Neuronal stem cell (in vitro differentiated cells): ENCODE data around the gene PDE4B.

Experiments
- DNase-seq: peaks from one replicate; pipeline ENCODE4 v3.0.0-alpha.2; 2013; ENCODE audit warnings: low spot score
- H2AFZ ChIP-seq: one replicate; pipeline ENCODE4 v1.6.1; 2013; ENCODE audit warnings: mild to moderate bottlenecking, low read length, inconsistent platforms
- H2AK5ac ChIP-seq: 2 replicates; pipeline ENCODE4 v1.6.1; 2013; ENCODE audit warnings: low read depth, mild to moderate bottlenecking, inconsistent platforms, low read length, moderate library complexity, mixed read lengths
- H2BK120ac ChIP-seq: 2 replicates; pipeline ENCODE4 v1.6.1; 2013; ENCODE audit warnings: low read depth, mild to moderate bottlenecking, inconsistent platforms, low read length, moderate library complexity, mixed read lengths
- H2BK12ac ChIP-seq: one replicate; pipeline ENCODE4 v1.6.1; 2013; ENCODE audit warnings: low read length, inconsistent platforms
- H2BK15ac ChIP-seq: 2 replicates; pipeline ENCODE4 v1.6.1; 2013; ENCODE audit warnings: mild to moderate bottlenecking, low read length, inconsistent platforms, mixed read lengths
- H2BK5ac ChIP-seq: one replicate; pipeline ENCODE4 v1.6.1; 2013; ENCODE audit warnings: inconsistent platforms, mild to moderate bottlenecking, low read length, moderate library complexity
- H3K14ac ChIP-seq: one replicate; pipeline ENCODE4 v1.6.1; 2013; ENCODE audit warnings: low read length, inconsistent platforms
- H3K18ac ChIP-seq: 2 replicates; pipeline ENCODE4 v1.6.1; 2013; ENCODE audit warnings: low read length, inconsistent platforms
- H3K23ac ChIP-seq: 2 replicates; pipeline ENCODE4 v1.6.1; 2013; ENCODE audit warnings: low read depth, mild to moderate bottlenecking, mixed read lengths, low read length, inconsistent platforms; ENCODE audit not compliant: poor library complexity
- H3K27ac ChIP-seq: replicated peaks from 3 replicates; pipeline ENCODE4 v1.5.1; 2013; ENCODE audit warnings: low read length, inconsistent platforms
- H3K27me3 ChIP-seq, 3 experiments: 2 replicates each; pipeline ENCODE4 v1.6.1; 2013; ENCODE audit warnings: low read length in 3 of 3, mild to moderate bottlenecking in 2 of 3, inconsistent platforms in 1 of 3, low read depth in 1 of 3, mixed read lengths in 1 of 3, moderate library complexity in 1 of 3; ENCODE audit not compliant: control insufficient read depth in 3 of 3, insufficient read depth in 3 of 3
- H3K36me3 ChIP-seq, 2 donors: replicated peaks in 1 of 2; 2 replicates each; pipeline ENCODE4 v1.6.1; 2013; ENCODE audit warnings: low read length in 2 of 2; ENCODE audit not compliant: control insufficient read depth in 2 of 2, insufficient read depth in 2 of 2
- H3K4ac ChIP-seq: 2 replicates; pipeline ENCODE4 v1.6.1; 2013; ENCODE audit warnings: inconsistent platforms, mild to moderate bottlenecking, low read length, moderate library complexity
- H3K4me1 ChIP-seq, 2 donors: 1 replicate in 1 of 2; 2 replicates in 1 of 2; pipeline ENCODE4 v1.6.1; 2013; ENCODE audit warnings: low read length in 2 of 2, low read depth in 1 of 2; ENCODE audit not compliant: control insufficient read depth in 2 of 2, insufficient read depth in 1 of 2
- H3K4me2 ChIP-seq: one replicate; pipeline ENCODE4 v1.6.1; 2013; ENCODE audit warnings: mild to moderate bottlenecking, low read length, inconsistent platforms; ENCODE audit not compliant: insufficient read depth, poor library complexity, severe bottlenecking
- H3K4me3 ChIP-seq, 2 donors: 2 replicates each; pipeline ENCODE4 v1.5.1; 2013; ENCODE audit warnings: low read length in 2 of 2, mild to moderate bottlenecking in 2 of 2, inconsistent platforms in 1 of 2, moderate library complexity in 1 of 2
- H3K79me1 ChIP-seq: one replicate; pipeline ENCODE4 v1.6.1; 2013; ENCODE audit warnings: low read depth, mild to moderate bottlenecking, inconsistent platforms, low read length, moderate library complexity
- H3K9ac ChIP-seq: one replicate; pipeline ENCODE4 v1.6.1; 2013; ENCODE audit warnings: mild to moderate bottlenecking, low read depth, low read length, inconsistent platforms; ENCODE audit not compliant: poor library complexity
- H3K9me3 ChIP-seq, 2 donors: replicated peaks in 1 of 2; 2 replicates each; pipeline versions ENCODE3 to v1.6.1; 2013; ENCODE audit warnings: low read length in 2 of 2, mild to moderate bottlenecking in 2 of 2, inconsistent platforms in 1 of 2, low read depth in 1 of 2, mixed read lengths in 1 of 2, moderate library complexity in 1 of 2; ENCODE audit not compliant: control insufficient read depth in 2 of 2, insufficient read depth in 1 of 2
- H4K8ac ChIP-seq: one replicate; pipeline ENCODE4 v1.6.1; 2013; ENCODE audit warnings: low read depth, mild to moderate bottlenecking, inconsistent platforms, low read length, moderate library complexity
- H4K91ac ChIP-seq: one replicate; pipeline ENCODE4 v1.6.1; 2013; ENCODE audit warnings: low read length, low read depth, mild to moderate bottlenecking, inconsistent platforms; ENCODE audit not compliant: poor library complexity
- WGBS, 2 donors: extraction: QIAGEN DNeasy Blood & Tissue Kit; methylation state at CpG; one replicate each; pipeline ENCODE4 v1.1.7; 2013; ENCODE audit warnings: missing lambda C conversion rate in 2 of 2, mixed read lengths in 1 of 2; ENCODE audit not compliant: insufficient read length in 2 of 2, insufficient replicate concordance in 1 of 2; ENCODE audit errors: extremely low coverage in 2 of 2; 5-methylcytosine and 5-hydroxymethylcytosine counted together

PDE4B gene

DNA sequence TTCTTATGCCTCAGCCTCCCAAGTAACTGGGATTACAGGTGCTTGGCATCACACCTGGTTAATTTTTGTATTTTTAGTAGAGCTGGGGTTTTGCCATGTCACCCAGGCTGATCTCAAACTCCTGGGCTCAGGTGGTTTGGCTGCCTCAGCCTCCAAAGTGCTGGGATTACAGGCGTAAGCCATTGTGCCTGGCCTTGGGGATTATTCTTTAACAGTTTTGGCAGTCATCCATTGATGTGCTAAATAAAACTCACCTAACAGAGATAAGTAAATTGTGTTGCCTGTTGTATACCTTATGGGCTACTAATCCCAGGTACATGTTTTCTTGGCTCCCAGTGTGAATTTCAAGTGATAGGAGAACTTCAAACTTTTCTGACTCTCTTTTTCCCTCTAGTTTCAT lies 35.2 kb upstream of the PDE4B start:
- Histone ChIP-seq H3K27ac (no peak overlapping the region), H3K4me1 (peaks cover 0 to 2% of the 10 kb centered on the region in 2 donors), H2AFZ (no peak overlapping the region), H3K9me3 (peaks cover 0 to 1% of the 10 kb centered on the region in 2 donors), H3K36me3 (no peaks in the 10 kb centered on the region), H3K18ac (no peak overlapping the region), H3K79me1 (no peaks in the 10 kb centered on the region), H3K27me3 (peaks cover 0 to 5% (median 0%) of the 10 kb centered on the region in 3 experiments), H4K8ac (no peak overlapping the region), H2BK120ac (no peak overlapping the region), H2BK15ac (no peak overlapping the region), H3K23ac (no peak overlapping the region), H4K91ac (no peak overlapping the region), H2BK12ac (no peak overlapping the region), H3K9ac (no peak overlapping the region), H2AK5ac (no peak overlapping the region), H3K4me3 (no peak overlapping the region), H2BK5ac (no peak overlapping the region), H3K4ac (no peak overlapping the region), H3K4me2 (no peak overlapping the region), H3K14ac (no peak overlapping the region)
- WGBS, 2 donors, result no CpG with 5 or more reads among the region's 1 CpG
- DNase-seq, result no peak

DNA sequence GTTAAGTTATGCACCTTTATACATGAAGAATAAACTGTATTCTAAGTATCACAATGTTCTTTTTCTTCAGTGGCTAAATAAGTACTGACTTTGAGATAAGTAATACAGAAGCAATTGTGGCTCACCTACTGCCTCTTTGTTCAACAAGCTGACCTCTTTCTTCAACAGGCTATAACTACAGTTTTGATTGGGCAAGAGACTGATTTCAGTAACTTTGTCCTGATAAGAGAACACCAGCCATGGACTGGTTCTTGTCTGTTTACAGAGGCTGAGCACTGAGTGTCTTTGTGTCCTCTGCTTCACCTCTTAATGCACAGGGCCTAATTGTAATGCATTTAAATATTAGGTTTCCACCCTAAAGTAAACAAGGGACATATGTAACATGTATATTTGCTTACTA lies 34.6 kb upstream of the PDE4B start:
- Histone ChIP-seq H3K23ac (no peak overlapping the region), H2BK5ac (no peak overlapping the region), H3K4me3 (no peak overlapping the region), H4K91ac (no peak overlapping the region), H2BK15ac (no peak overlapping the region), H3K27me3 (peaks cover 0 to 4% (median 0%) of the 10 kb centered on the region in 3 experiments), H3K9ac (no peak overlapping the region), H3K18ac (no peak overlapping the region), H3K27ac (no peak overlapping the region), H2AFZ (no peak overlapping the region), H4K8ac (no peak overlapping the region), H3K14ac (no peak overlapping the region), H3K4me1 (peaks cover 0 to 2% of the 10 kb centered on the region in 2 donors), H3K4ac (no peak overlapping the region), H3K79me1 (no peaks in the 10 kb centered on the region), H2BK12ac (no peak overlapping the region), H3K4me2 (no peak overlapping the region), H3K9me3 (peaks cover 0 to 1% of the 10 kb centered on the region in 2 donors), H2AK5ac (no peak overlapping the region), H3K36me3 (no peaks in the 10 kb centered on the region), H2BK120ac (no peak overlapping the region)
- no peak for DNase-seq

DNA sequence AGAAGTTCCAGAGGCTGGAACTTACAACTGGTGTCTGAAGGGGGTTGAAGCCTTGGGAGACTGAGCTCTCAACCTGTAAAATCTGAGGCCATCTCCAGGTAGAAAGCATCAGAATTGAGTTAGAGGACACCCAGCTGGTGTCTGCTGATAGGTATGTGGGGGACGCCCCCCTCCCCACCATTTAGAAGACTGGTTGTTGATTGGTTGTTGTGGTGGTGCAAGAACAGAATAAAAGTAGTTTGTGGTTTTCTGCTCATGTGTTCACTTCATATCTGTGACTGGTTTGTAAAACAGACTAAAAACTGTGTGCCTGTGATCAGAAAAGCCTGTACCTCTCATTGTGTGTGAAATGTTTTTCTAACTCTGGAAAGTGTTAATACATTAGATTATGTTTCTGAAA lies 33.2 kb upstream of the PDE4B start:
- no peak overlapping the region for H2BK15ac ChIP-seq
- H3K79me1 ChIP-seq, result no peaks in the 10 kb centered on the region
- no peak overlapping the region for H3K14ac ChIP-seq
- H3K23ac ChIP-seq, result no peak overlapping the region
- H2BK5ac ChIP-seq, result no peak overlapping the region
- H3K36me3 ChIP-seq, result no peaks in the 10 kb centered on the region
- no peak overlapping the region for H2AK5ac ChIP-seq
- no peak overlapping the region for H3K18ac ChIP-seq
- H3K4me3 ChIP-seq, result no peak overlapping the region
- H4K91ac ChIP-seq, result no peak overlapping the region
- H3K9ac ChIP-seq, result no peak overlapping the region
- H3K4me1 ChIP-seq, result peaks cover 0 to 2% of the 10 kb centered on the region in 2 donors
- H2BK12ac ChIP-seq, result no peak overlapping the region
- H3K4me2 ChIP-seq, result no peak overlapping the region
- no peak for DNase-seq
- H2AFZ ChIP-seq, result no peak overlapping the region
- no peak overlapping the region for H3K27ac ChIP-seq
- H2BK120ac ChIP-seq, result no peak overlapping the region
- no CpG with 5 or more reads among the region's 1 CpG for WGBS, 2 donors
- no peak overlapping the region for H4K8ac ChIP-seq
- H3K27me3 ChIP-seq, result peaks cover 0 to 4% (median 0%) of the 10 kb centered on the region in 3 experiments
- H3K9me3 ChIP-seq, result peaks cover 0 to 1% of the 10 kb centered on the region in 2 donors
- no peak overlapping the region for H3K4ac ChIP-seq

DNA sequence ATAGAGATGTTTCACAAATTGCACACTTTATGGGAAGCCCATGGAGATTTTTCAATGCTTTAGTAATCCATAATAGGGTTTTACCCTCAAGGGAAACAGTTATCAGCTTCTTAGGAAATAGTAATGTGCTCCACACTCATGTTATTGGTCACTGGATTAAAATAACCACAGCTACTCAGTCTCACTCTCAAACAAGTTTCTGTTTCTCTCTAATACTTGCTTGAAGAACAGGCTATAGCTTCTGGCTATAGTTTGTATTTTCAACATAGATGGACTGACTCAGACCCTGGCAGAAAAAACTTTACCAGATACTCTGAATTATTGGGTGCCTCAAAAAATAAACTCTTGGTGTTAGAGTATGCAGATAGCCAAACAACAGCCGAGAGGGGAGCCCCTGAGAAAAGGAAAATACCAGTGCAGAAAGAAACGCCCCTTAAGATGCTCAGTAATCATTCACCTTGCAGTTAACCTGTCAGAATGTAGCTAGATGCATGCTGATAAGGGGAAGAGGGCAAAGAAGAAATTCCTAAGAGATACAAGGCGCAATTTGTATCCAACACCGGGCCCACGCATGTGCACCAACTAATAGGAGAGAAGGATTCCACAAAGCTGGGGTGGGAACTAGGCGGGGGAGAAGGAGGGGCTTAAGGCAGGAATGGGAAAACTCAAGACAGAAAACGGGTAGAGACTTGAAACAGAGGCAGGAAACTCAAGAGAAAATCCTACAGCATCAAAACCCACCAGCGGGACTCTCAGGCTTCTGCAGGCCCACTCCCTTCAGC lies 30.4 kb upstream of the PDE4B start:
- no peak overlapping the region for H2BK5ac ChIP-seq
- no peak overlapping the region for H3K27ac ChIP-seq
- no peaks in the 10 kb centered on the region for H3K79me1 ChIP-seq
- H3K18ac ChIP-seq, result no peak overlapping the region
- no peak for DNase-seq
- no peaks in the 10 kb centered on the region for H3K27me3 ChIP-seq
- H4K8ac ChIP-seq, result no peak overlapping the region
- H3K14ac ChIP-seq, result no peak overlapping the region
- no peak overlapping the region for H2BK12ac ChIP-seq
- WGBS, 2 donors, result no CpG with 5 or more reads among the region's 8 CpGs
- no peak overlapping the region for H3K4me2 ChIP-seq
- H2AFZ ChIP-seq, result no peak overlapping the region
- no peak overlapping the region for H3K4me3 ChIP-seq
- H2BK120ac ChIP-seq, result no peak overlapping the region
- no peak overlapping the region for H3K23ac ChIP-seq
- no peak overlapping the region for H3K9ac ChIP-seq
- H4K91ac ChIP-seq, result no peak overlapping the region
- H3K36me3 ChIP-seq, result no peaks in the 10 kb centered on the region
- H3K9me3 ChIP-seq, result peaks cover 0 to 1% of the 10 kb centered on the region in 2 donors
- no peak overlapping the region for H2BK15ac ChIP-seq
- H3K4ac ChIP-seq, result no peak overlapping the region
- H3K4me1 ChIP-seq, result peaks cover 0 to 2% of the 10 kb centered on the region in 2 donors
- H2AK5ac ChIP-seq, result no peak overlapping the region
